CD14-positive monocyte (primary cell): ENCODE measurements around the gene GRK5. TPM values are rescaled to one million over a fixed set of nuclear protein-coding genes. Genes with fewer than 3 reads are reported as not detected.
A peak's percentile ranks its signal among the peaks of the same experiment; 100 is the strongest.

Experiments used
- DNase-seq, 3 donors: peaks; one replicate each; pipeline ENCODE4 v3.0.0-alpha.2; 2011 to 2022
- H2AFZ ChIP-seq: 2 replicates; pipeline ENCODE4 v1.6.0; 2012; ENCODE audit warnings: mild to moderate bottlenecking, low read depth, low read length, inconsistent platforms; ENCODE audit not compliant: insufficient read depth, poor library complexity, severe bottlenecking
- H3K27ac ChIP-seq, 2 donors: 1 replicate in 1 of 2; 2 replicates in 1 of 2; pipeline ENCODE4 v1.5.1; 2012 to 2013; ENCODE audit warnings: low read length in 2 of 2, control low read depth in 1 of 2, inconsistent platforms in 1 of 2, low read depth in 1 of 2, mild to moderate bottlenecking in 1 of 2
- H3K27me3 ChIP-seq, 2 donors: one replicate each; pipeline versions ENCODE4 v1.6.0 to v1.6.1; 2011 to 2013; ENCODE audit warnings: low read length in 2 of 2; ENCODE audit not compliant: control insufficient read depth in 2 of 2, insufficient read depth in 2 of 2
- H3K36me3 ChIP-seq, 2 donors: replicated peaks in 1 of 2; 1 replicate in 1 of 2; 2 replicates in 1 of 2; pipeline versions ENCODE4 v1.5.1 to v1.6.1; 2012 to 2013; ENCODE audit warnings: low read length in 2 of 2, control low read depth in 1 of 2, inconsistent platforms in 1 of 2, mild to moderate bottlenecking in 1 of 2; ENCODE audit not compliant: insufficient read depth in 2 of 2, control insufficient read depth in 1 of 2
- H3K4me1 ChIP-seq, 2 donors: 1 replicate in 1 of 2; 2 replicates in 1 of 2; pipeline versions ENCODE4 v1.5.1 to v1.6.1; 2012 to 2013; ENCODE audit warnings: low read length in 2 of 2, control low read depth in 1 of 2, inconsistent platforms in 1 of 2, mild to moderate bottlenecking in 1 of 2, moderate library complexity in 1 of 2; ENCODE audit not compliant: insufficient read depth in 2 of 2, control insufficient read depth in 1 of 2
- H3K4me2 ChIP-seq: replicated peaks from 2 replicates; pipeline ENCODE3; 2012; ENCODE audit warnings: low read length, moderate library complexity, mild to moderate bottlenecking; ENCODE audit not compliant: poor library complexity, severe bottlenecking; ENCODE audit errors: extremely low read depth
- H3K4me3 ChIP-seq, 3 experiments: fragments of 200-600 bp in 1 of 3; sonication (generic) in 1 of 3; replicated peaks in 1 of 3; 1 replicate in 2 of 3; 2 replicates in 1 of 3; pipeline ENCODE4 v1.5.1; 2011 to 2013; ENCODE audit warnings: low read length in 3 of 3, mild to moderate bottlenecking in 3 of 3, control low read depth in 2 of 3, low read depth in 2 of 3, inconsistent platforms in 1 of 3, moderate library complexity in 1 of 3
- H3K79me2 ChIP-seq: 2 replicates; pipeline ENCODE4 v1.6.0; 2012; ENCODE audit warnings: mild to moderate bottlenecking, control low read depth, inconsistent platforms, low read length, moderate library complexity; ENCODE audit not compliant: insufficient read depth
- H3K9ac ChIP-seq: 2 replicates; pipeline ENCODE4 v1.6.0; 2017; ENCODE audit warnings: low read length, mild to moderate bottlenecking; ENCODE audit not compliant: insufficient read depth, poor library complexity, severe bottlenecking
- H3K9me3 ChIP-seq, 2 donors: replicated peaks in 1 of 2; 1 replicate in 1 of 2; 2 replicates in 1 of 2; pipeline versions ENCODE4 v1.5.1 to v1.6.1; 2012 to 2013; ENCODE audit warnings: low read length in 2 of 2, control low read depth in 1 of 2; ENCODE audit not compliant: control insufficient read depth in 1 of 2, insufficient read depth in 1 of 2
- H4K20me1 ChIP-seq: 2 replicates; pipeline ENCODE4 v1.6.0; 2012; ENCODE audit warnings: mild to moderate bottlenecking, low read length, control low read depth, moderate library complexity; ENCODE audit not compliant: insufficient read depth
- H3K27ac Mint-ChIP-seq, 7 donors: one replicate each; pipeline ENCODE4 v1.8.0; 2020; ENCODE audit warnings: mild to moderate bottlenecking in 7 of 7, mixed read lengths in 7 of 7, moderate library complexity in 6 of 7, inconsistent platforms in 2 of 7
- H3K27me3 Mint-ChIP-seq, 3 donors: one replicate each; pipeline ENCODE4 v1.8.0; 2021 to 2022; ENCODE audit warnings: low read depth in 3 of 3, mild to moderate bottlenecking in 3 of 3, mixed read lengths in 3 of 3, moderate library complexity in 3 of 3, inconsistent platforms in 1 of 3
- H3K36me3 Mint-ChIP-seq, 2 donors: one replicate each; pipeline ENCODE4 v1.8.0; 2020; ENCODE audit warnings: mixed read lengths in 2 of 2, inconsistent platforms in 1 of 2, mild to moderate bottlenecking in 1 of 2
- H3K4me1 Mint-ChIP-seq: one replicate; pipeline ENCODE4 v1.8.0; 2020; ENCODE audit warnings: mild to moderate bottlenecking, mixed read lengths
- H3K4me3 Mint-ChIP-seq, 2 donors: one replicate each; pipeline ENCODE4 v1.8.0; 2020; ENCODE audit warnings: mild to moderate bottlenecking in 2 of 2, mixed read lengths in 2 of 2, moderate library complexity in 1 of 2
- H3K9me3 Mint-ChIP-seq, 7 donors: one replicate each; pipeline ENCODE4 v1.8.0; 2020 to 2022; ENCODE audit warnings: mixed read lengths in 7 of 7, mild to moderate bottlenecking in 6 of 7, moderate library complexity in 6 of 7, inconsistent platforms in 2 of 7
- WGBS: methylation state at CpG from one replicate; pipeline ENCODE4 v1.1.5; 2013; ENCODE audit warnings: missing lambda C conversion rate; ENCODE audit not compliant: insufficient coverage; 5-methylcytosine and 5-hydroxymethylcytosine counted together
- intact Hi-C, 2 donors: fragments of 100-400 bp; cut with micrococcal nuclease; formaldehyde crosslinking; loops; one replicate each; pipeline versions ENCODE4 v1.15.0 to v1.15.1; 2023
- polyA plus RNA-seq, 3 donors: library from polyadenylated mRNA; depleted of rRNA in 1 of 3; unstranded in 2 of 3; stranded (reverse) in 1 of 3; fragments of 300-500 nt in 2 of 3; fragments of >200 nt in 1 of 3; fragmentation: Illumina TruSeq in 2 of 3; gene quantifications; 1 replicate in 2 of 3; 2 replicates in 1 of 3; pipeline ENCODE4 v1.2.3, GENCODE V29; 2012 to 2021
- TF ChIP-seq, protein P1 (sequence below): fragments of 200-600 bp; IDR thresholded peaks from one replicate; pipeline ENCODE4 v1.8.0; 2022; ENCODE audit warnings: antibody characterized with exemption, mild to moderate bottlenecking

GRK5 gene
- polyA plus RNA-seq, 3 donors, result 1.2 to 6.5 (median 2.8) TPM

DNA sequence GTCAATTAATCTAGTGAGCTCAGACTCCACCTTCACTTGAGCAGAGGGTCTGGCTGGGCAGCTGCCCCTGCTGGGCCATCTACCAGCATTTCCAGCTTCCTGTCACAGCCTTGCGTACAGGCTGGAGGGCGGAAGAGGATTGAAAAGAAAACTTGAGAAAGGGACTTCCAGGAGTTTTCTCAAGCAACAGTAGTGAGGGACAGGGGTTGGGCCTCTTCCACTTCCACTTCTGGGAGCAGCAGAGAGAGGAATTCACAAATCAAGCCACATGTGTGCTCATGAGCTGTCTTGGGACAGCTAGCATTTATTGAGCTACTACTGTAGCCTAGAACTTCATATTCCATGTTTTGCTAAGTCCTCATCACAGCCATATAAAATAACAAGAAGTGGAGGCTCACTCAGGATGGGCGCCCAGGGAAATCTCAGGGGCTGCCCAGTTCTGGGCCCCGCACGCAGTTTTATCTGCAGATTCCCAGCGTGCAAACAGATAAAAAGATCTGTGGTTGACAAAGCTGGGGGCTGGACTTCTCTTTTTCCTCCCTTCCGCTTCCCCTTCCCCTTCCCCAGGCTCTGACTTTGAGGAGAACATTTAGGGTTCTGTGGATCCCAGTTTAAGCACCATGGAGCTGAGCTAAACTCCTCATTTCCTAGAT, 199.4 kb downstream of the GRK5 start:
- Histone ChIP-seq H4K20me1 (no peaks in the 10 kb centered on the region), H3K4me1 (peaks cover 57 to 62% of the 10 kb centered on the region in 2 donors), H3K9me3 (no peaks in the 10 kb centered on the region), H3K27me3 (no peaks in the 10 kb centered on the region), H2AFZ (no peak overlapping the region), H3K79me2 (no peaks in the 10 kb centered on the region), H3K9ac (peak overlapping the region; percentile 55), H3K4me2 (peak overlapping the region; percentile 62), H3K36me3 (no peaks in the 10 kb centered on the region), H3K4me3 (peak overlapping the region in 2 of 3 experiments; percentile 2 to 31), H3K27ac (peak overlapping the region; percentile 89 to 92)
- DNase-seq, result peak; percentile 51 to 74 (median 69)
- TF ChIP-seq, protein P1, sequence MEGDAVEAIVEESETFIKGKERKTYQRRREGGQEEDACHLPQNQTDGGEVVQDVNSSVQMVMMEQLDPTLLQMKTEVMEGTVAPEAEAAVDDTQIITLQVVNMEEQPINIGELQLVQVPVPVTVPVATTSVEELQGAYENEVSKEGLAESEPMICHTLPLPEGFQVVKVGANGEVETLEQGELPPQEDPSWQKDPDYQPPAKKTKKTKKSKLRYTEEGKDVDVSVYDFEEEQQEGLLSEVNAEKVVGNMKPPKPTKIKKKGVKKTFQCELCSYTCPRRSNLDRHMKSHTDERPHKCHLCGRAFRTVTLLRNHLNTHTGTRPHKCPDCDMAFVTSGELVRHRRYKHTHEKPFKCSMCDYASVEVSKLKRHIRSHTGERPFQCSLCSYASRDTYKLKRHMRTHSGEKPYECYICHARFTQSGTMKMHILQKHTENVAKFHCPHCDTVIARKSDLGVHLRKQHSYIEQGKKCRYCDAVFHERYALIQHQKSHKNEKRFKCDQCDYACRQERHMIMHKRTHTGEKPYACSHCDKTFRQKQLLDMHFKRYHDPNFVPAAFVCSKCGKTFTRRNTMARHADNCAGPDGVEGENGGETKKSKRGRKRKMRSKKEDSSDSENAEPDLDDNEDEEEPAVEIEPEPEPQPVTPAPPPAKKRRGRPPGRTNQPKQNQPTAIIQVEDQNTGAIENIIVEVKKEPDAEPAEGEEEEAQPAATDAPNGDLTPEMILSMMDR, result no peak
- H3K4me1 Mint-ChIP-seq, result peaks cover 59% of the 10 kb centered on the region
- peak overlapping the region; percentile 41 to 70 for H3K4me3 Mint-ChIP-seq
- intact Hi-C loops, result loop anchor here in 1 of 2 donors (5.0 to 10.0 kb wide), 3 partner anchors 99 to 652 kb away; partner anchors contain the start of gene CACUL1
- peak overlapping the region; percentile 89 to 97 (median 94) for H3K27ac Mint-ChIP-seq
- 20% methylated on average over 1 of the region's 7 CpGs for WGBS
- peaks cover 0 to 6% (median 0%) of the 10 kb centered on the region in 3 donors for H3K27me3 Mint-ChIP-seq
- no peaks in the 10 kb centered on the region for H3K9me3 Mint-ChIP-seq
- H3K36me3 Mint-ChIP-seq, result peaks cover 13 to 17% of the 10 kb centered on the region in 2 donors

DNA sequence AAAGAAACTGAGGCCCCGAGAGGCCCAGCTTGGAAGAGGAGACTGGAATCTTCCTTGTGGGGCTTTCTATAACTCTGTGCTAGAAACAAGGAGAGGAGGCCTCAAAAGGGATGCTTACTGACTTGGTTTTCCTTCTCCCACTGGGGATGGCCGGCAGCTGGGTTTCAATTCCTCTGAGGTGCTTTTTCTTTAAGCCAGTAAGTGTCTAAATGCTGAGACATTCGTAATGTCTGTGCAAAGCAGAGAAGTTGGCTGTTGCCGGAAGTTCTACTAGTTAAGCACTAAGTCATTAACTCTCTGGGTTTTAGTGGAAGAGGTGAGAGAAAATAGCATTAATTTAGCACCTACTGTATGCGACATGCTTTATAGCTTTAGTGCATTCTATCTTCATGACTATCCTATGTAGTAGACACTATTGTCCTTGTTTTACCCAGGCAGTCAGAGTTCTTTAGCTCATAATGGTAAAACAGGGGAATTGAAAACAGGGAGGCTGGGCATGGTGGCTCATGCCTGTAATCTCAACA, 199.9 kb downstream of the GRK5 start:
- Histone ChIP-seq H3K27ac (peak overlapping the region; percentile 89 to 92), H3K9me3 (no peaks in the 10 kb centered on the region), H3K36me3 (no peaks in the 10 kb centered on the region), H3K4me2 (peak overlapping the region; percentile 62), H3K79me2 (no peaks in the 10 kb centered on the region), H3K27me3 (no peaks in the 10 kb centered on the region), H4K20me1 (no peaks in the 10 kb centered on the region), H2AFZ (no peak overlapping the region), H3K9ac (peak overlapping the region; percentile 55), H3K4me1 (peaks cover 52 to 56% of the 10 kb centered on the region in 2 donors), H3K4me3 (peak overlapping the region in 1 of 3 experiments; percentile 31)
- H3K27ac Mint-ChIP-seq, result peak overlapping the region; percentile 89 to 97 (median 94)
- TF ChIP-seq, protein P1, result no peak
- peak overlapping the region; percentile 41 to 70 for H3K4me3 Mint-ChIP-seq
- peaks cover 0 to 6% (median 0%) of the 10 kb centered on the region in 3 donors for H3K27me3 Mint-ChIP-seq
- peak; percentile 50 to 76 (median 71) for DNase-seq
- peaks cover 55% of the 10 kb centered on the region for H3K4me1 Mint-ChIP-seq
- H3K36me3 Mint-ChIP-seq, result peaks cover 13 to 17% of the 10 kb centered on the region in 2 donors
- intact Hi-C loops, result loop anchor here in 1 of 2 donors (5.0 to 10.0 kb wide), 3 partner anchors 100 to 653 kb away; partner anchors contain the start of gene CACUL1
- WGBS, result 0% methylated on average over 2 of the region's 5 CpGs
- no peaks in the 10 kb centered on the region for H3K9me3 Mint-ChIP-seq
